ENCODE data around the gene SDC3. TPM values are rescaled to one million over a fixed set of nuclear protein-coding genes. Genes with fewer than 3 reads are reported as not detected.
"Not testable (repeated sequence)": the region's sequence is repeated elsewhere in the genome, so short reads cannot be mapped to it uniquely, and the experiment has no call there.

SDC3 gene
- total RNA-seq, 4 donors from 2014 or later, result 2.9 to 11.6 (median 5.1) TPM

DNA sequence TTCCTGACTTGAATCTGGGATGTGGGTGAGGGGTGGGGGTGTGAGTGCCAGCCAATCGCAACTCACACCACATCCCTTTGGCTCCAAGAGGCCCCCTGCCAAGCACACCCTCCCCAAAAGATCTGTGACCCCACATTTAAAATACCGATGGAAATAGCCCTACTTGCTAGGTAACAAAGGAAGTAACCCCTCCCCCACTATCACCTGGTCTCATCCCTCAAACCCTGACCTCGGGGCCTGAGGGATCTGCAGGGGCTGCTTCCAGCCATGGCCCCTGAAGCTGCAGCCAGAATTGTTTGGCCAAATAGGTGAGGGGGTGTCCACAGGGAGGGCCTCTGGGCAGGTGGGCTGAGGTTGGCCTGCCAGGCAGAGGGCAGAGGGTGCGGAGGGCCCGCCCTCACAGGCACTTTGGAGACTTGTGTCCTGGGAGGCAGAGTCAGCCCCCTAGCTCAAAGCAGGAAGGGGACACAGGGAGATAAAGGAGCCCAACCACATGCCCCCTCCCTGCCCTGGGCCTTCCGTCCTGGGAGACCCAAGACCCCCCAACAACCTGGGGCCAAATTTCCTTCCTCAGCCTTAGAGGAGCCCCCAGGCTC lies 37.2 kb downstream of the SDC3 start:
- H3K4me1 ChIP-seq, result peaks cover 0 to 1% (median 0%) of the 10 kb centered on the region in 3 donors
- H3K27me3 ChIP-seq, result peaks cover 0 to 3% (median 0%) of the 10 kb centered on the region in 4 donors
- 78 to 100% methylated on average over 1 to 3 of the region's 6 CpGs for WGBS, 2 donors
- peaks cover 0 to 32% (median 0%) of the 10 kb centered on the region in 3 donors for H3K36me3 ChIP-seq
- no peak overlapping the region for H3K4me3 ChIP-seq
- H3K27ac ChIP-seq, result no peak overlapping the region
- TF ChIP-seq POLR2A (IDR thresholded peaks at IDR 0.05), result no peak
- TF ChIP-seq, protein P1, sequence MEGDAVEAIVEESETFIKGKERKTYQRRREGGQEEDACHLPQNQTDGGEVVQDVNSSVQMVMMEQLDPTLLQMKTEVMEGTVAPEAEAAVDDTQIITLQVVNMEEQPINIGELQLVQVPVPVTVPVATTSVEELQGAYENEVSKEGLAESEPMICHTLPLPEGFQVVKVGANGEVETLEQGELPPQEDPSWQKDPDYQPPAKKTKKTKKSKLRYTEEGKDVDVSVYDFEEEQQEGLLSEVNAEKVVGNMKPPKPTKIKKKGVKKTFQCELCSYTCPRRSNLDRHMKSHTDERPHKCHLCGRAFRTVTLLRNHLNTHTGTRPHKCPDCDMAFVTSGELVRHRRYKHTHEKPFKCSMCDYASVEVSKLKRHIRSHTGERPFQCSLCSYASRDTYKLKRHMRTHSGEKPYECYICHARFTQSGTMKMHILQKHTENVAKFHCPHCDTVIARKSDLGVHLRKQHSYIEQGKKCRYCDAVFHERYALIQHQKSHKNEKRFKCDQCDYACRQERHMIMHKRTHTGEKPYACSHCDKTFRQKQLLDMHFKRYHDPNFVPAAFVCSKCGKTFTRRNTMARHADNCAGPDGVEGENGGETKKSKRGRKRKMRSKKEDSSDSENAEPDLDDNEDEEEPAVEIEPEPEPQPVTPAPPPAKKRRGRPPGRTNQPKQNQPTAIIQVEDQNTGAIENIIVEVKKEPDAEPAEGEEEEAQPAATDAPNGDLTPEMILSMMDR (IDR thresholded peaks at IDR 0.05), result no peak
- peaks cover 6 to 20% (median 11%) of the 10 kb centered on the region in 3 donors for H3K9me3 ChIP-seq
- no peak for DNase-seq
- intact Hi-C loops (cut with DNase I), result no loop called here

DNA sequence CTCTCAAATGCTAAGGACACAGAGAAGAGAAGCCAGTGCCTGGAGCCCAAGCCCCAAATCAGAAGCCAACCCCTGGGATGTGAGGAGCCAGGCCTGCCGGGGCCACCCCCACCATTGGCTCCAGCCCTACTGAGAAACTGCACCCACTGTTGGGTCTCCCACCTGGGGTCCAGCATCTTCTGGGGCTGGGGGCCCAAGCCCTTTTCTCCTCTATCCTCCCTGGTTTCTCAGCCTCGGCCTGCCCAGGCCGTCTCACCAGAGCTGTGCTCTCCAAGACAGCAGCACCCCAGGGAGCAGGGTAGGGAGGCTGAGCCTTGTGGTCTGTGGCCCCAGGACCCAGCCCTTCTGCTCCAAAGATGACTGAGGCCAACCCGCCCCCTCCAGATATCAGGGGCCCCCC lies 37.9 kb downstream of the SDC3 start:
- DNase-seq, result no peak
- Histone ChIP-seq H3K4me1 (no peaks in the 10 kb centered on the region), H3K27me3 (peaks cover 0 to 3% (median 0%) of the 10 kb centered on the region in 4 donors), H3K36me3 (peaks cover 0 to 32% (median 0%) of the 10 kb centered on the region in 3 donors), H3K27ac (no peak overlapping the region), H3K4me3 (no peak overlapping the region), H3K9me3 (peaks cover 6 to 20% (median 11%) of the 10 kb centered on the region in 3 donors)
- WGBS, 2 donors, result 86 to 100% methylated on average over 1 of the region's 4 CpGs
- intact Hi-C loops (cut with DNase I), result no loop called here
- no peak for TF ChIP-seq POLR2A (IDR thresholded peaks at IDR 0.05)
- TF ChIP-seq, protein P1 (IDR thresholded peaks at IDR 0.05), result no peak

DNA sequence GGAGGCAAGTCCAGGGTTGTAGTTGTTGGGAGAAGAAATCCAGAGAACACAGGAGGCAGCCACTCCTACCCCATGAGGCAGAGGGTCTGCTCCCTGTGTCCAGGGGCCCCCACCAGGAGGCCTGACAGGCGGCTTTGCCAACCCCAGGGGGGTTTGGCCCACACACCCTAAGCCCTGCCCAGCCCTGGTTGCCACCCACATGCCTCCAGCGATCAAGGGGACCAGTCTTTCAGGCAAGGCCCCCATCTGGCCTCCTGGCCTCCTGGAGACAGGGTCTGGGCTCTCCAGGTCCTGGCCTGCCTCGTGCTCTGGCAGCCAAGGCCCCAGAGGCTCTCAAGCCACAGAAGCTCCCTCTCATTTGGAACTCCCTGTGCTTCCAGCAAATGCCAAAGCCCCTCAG lies 38.5 kb downstream of the SDC3 start:
- Histone ChIP-seq H3K27ac (no peak overlapping the region), H3K4me3 (no peak overlapping the region), H3K36me3 (peaks cover 0 to 32% (median 0%) of the 10 kb centered on the region in 3 donors), H3K9me3 (peaks cover 6 to 20% (median 11%) of the 10 kb centered on the region in 3 donors), H3K27me3 (peaks cover 0 to 3% (median 0%) of the 10 kb centered on the region in 4 donors), H3K4me1 (no peaks in the 10 kb centered on the region)
- intact Hi-C loops (cut with DNase I), result no loop called here
- no peak for TF ChIP-seq POLR2A (IDR thresholded peaks at IDR 0.05)
- TF ChIP-seq, protein P1 (IDR thresholded peaks at IDR 0.05), result no peak
- WGBS, 2 donors, result 83% methylated on average over 1 of the region's 3 CpGs; no CpG with 5 or more reads in 1 of the 2 donors
- no peak for DNase-seq

DNA sequence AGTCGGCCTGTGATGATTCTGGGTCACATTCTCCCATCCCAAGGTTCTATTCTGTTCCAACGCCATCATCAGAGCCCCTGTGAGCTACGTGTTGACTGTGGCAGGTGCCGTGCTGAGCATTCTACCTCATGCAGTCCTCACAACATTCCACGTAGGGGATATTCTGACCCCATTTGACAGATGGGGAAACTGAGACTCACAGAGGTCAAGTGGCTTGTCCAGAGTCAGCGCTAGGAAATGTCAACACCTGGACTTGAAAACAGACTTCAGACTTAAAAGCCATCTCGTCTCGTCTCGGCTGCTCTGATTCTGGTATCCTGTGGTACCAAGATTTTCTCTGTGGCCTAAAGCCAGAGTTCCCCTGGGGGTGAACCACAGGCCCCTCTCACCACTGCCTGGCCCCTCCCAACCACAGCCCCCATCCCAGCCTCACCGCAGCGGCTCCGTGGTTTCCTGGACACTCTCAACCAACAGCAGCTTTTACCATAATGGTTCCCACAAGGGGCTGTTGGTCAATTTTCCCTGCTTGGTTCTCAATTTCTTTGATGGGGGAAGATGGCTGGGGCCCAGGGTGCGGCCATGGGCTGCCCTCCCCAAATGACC lies 39.6 kb downstream of the SDC3 start:
- Histone ChIP-seq H3K4me3 (no peak overlapping the region), H3K9me3 (peaks cover 6 to 20% (median 11%) of the 10 kb centered on the region in 3 donors), H3K27me3 (peaks cover 0 to 6% (median 0%) of the 10 kb centered on the region in 4 donors), H3K4me1 (no peaks in the 10 kb centered on the region), H3K36me3 (peaks cover 0 to 24% (median 0%) of the 10 kb centered on the region in 3 donors), H3K27ac (no peak overlapping the region)
- TF ChIP-seq POLR2A (IDR thresholded peaks at IDR 0.05), result no peak
- TF ChIP-seq, protein P1 (IDR thresholded peaks at IDR 0.05), result no peak
- intact Hi-C loops (cut with DNase I), result no loop called here
- no peak for DNase-seq
- 70 to 86% methylated on average over 8 to 10 of the region's 13 CpGs for WGBS, 2 donors

DNA sequence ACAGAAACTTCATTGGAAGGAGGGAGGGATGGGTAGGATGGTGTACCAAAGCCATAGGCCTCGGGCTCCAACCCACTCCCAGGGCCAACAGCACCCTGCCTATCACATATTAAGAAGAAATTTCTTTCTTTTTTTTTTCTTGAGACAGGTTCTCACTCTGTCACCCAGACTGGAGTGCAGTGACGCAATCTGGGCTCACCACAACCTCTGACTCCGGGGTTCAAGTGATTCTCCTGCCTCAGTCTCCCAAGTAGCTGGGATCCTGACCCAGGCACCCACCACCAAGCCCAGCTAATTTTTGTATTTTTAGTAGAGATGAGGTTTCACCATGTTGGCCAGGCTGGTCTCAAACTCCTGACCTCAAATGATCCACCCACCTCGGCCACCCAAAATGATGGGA lies 40.5 kb downstream of the SDC3 start:
- H3K4me3 ChIP-seq; H3K27me3 ChIP-seq; H3K27ac ChIP-seq; DNase-seq; H3K4me1 ChIP-seq; intact Hi-C loops (cut with DNase I): not testable (repeated sequence)
- WGBS, 2 donors, result 71 to 92% methylated on average over 3 to 4 of the region's 4 CpGs
- Histone ChIP-seq H3K9me3 (peaks cover 5 to 13% (median 7%) of the 10 kb centered on the region in 3 donors), H3K36me3 (peaks cover 0 to 15% (median 0%) of the 10 kb centered on the region in 3 donors)
